PC-3 (cell line): ENCODE results near the gene BCAN.

Source experiments
- EZH2 ChIP-seq: fragments of 300-600 bp; sonication (generic); IDR thresholded peaks from one replicate; pipeline ENCODE4 v1.6.1; 2017; ENCODE audit warnings: antibody characterized with exemption, mild to moderate bottlenecking, low read length; ENCODE audit not compliant: unreplicated experiment
- EZH2phosphoT487 ChIP-seq: fragments of 300-600 bp; sonication (generic); IDR thresholded peaks from 2 replicates; pipeline ENCODE4 v1.6.1; 2018; ENCODE audit warnings: mild to moderate bottlenecking, antibody characterized with exemption, low read length, borderline replicate concordance
- TF ChIP-seq, protein P1 (sequence below): fragments of 300-600 bp; sonication (generic); conservative IDR thresholded peaks from 2 replicates; pipeline ENCODE4 v1.5.1; 2017; ENCODE audit warnings: antibody characterized with exemption, low read depth, mild to moderate bottlenecking, low read length

DNA sequence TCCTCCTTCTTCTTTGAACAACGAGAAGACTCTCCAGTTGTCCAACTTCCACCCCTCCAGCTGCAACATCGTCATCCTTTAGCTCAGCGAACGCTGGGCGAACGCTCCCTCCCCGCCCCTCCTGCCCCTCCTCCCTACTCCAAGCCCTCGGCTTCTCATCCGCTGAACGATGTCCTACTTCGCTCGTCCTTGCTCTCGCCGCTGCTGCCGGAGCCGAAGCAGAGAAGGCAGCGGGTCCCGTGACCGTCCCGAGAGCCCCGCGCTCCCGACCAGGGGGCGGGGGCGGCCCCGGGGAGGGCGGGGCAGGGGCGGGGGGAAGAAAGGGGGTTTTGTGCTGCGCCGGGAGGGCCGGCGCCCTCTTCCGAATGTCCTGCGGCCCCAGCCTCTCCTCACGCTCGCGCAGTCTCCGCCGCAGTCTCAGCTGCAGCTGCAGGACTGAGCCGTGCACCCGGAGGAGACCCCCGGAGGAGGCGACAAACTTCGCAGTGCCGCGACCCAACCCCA is at the start of gene BCAN:
- TF ChIP-seq EZH2phosphoT487 (no peak), EZH2 (no peak)
- TF ChIP-seq, protein P1, sequence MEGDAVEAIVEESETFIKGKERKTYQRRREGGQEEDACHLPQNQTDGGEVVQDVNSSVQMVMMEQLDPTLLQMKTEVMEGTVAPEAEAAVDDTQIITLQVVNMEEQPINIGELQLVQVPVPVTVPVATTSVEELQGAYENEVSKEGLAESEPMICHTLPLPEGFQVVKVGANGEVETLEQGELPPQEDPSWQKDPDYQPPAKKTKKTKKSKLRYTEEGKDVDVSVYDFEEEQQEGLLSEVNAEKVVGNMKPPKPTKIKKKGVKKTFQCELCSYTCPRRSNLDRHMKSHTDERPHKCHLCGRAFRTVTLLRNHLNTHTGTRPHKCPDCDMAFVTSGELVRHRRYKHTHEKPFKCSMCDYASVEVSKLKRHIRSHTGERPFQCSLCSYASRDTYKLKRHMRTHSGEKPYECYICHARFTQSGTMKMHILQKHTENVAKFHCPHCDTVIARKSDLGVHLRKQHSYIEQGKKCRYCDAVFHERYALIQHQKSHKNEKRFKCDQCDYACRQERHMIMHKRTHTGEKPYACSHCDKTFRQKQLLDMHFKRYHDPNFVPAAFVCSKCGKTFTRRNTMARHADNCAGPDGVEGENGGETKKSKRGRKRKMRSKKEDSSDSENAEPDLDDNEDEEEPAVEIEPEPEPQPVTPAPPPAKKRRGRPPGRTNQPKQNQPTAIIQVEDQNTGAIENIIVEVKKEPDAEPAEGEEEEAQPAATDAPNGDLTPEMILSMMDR = no peak
